ENCODE data around the gene AHDC1.

DNA sequence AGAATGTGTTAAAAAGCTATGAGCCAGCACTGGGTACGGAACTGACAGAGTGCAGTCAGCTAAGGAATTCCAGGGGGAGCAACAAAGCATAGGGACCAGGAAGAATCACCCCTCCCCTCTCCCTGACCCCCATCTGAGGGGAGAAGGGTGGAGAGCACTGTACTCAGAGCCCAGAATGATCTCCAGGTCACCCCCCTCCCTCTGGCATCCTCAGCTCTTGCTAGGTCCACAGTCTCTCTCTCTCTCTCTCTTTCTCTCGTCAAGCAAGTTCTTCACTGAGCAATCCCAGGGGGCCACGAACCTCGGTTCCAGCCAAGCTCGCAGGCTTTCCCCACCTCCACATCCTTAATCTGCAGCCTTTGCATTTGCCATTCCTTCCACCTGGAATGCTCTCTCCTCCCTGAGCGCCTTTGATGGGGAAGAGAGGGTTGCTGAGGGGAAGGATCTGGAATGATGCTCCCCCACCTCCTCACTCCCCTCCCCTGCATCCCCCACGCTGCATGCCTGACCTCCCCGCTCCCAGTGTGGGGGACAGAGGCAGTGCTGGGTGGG lies 107.3 kb downstream of the AHDC1 start:
- peak; percentile 42 for TF ChIP-seq POLR2AphosphoS5 (IDR thresholded peaks at IDR 0.05)
- TF ChIP-seq, protein P1, sequence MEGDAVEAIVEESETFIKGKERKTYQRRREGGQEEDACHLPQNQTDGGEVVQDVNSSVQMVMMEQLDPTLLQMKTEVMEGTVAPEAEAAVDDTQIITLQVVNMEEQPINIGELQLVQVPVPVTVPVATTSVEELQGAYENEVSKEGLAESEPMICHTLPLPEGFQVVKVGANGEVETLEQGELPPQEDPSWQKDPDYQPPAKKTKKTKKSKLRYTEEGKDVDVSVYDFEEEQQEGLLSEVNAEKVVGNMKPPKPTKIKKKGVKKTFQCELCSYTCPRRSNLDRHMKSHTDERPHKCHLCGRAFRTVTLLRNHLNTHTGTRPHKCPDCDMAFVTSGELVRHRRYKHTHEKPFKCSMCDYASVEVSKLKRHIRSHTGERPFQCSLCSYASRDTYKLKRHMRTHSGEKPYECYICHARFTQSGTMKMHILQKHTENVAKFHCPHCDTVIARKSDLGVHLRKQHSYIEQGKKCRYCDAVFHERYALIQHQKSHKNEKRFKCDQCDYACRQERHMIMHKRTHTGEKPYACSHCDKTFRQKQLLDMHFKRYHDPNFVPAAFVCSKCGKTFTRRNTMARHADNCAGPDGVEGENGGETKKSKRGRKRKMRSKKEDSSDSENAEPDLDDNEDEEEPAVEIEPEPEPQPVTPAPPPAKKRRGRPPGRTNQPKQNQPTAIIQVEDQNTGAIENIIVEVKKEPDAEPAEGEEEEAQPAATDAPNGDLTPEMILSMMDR (IDR thresholded peaks at IDR 0.05; ENCODE audit: poor library complexity, severe bottlenecking) = peak; percentile 54
- peak; percentile 97 for TF ChIP-seq REST (IDR thresholded peaks at IDR 0.05; ENCODE audit: borderline replicate concordance)
- TF ChIP-seq EZH2 (IDR thresholded peaks at IDR 0.05; ENCODE audit: borderline replicate concordance, insufficient read depth, low read length, poor library complexity, severe bottlenecking) = no peak
- no peak for TF ChIP-seq SMC3 (conservative IDR thresholded peaks at IDR 0.05; ENCODE audit: poor library complexity)
- peak; percentile 31 for TF ChIP-seq EP300 (conservative IDR thresholded peaks at IDR 0.05; ENCODE audit: poor library complexity, severe bottlenecking)

Measured in neural cell (in vitro differentiated cells).